ENCODE data around the gene EFHD2. TPM values are rescaled to one million over a fixed set of nuclear protein-coding genes. Genes with fewer than 3 reads are reported as not detected.

Gene EFHD2
- total RNA-seq, 1 experiment from 2014 or later, result 92.0 TPM

GRCh38 chr1:15435239-15436077 is 25.8 kb downstream of the EFHD2 start:
- Histone ChIP-seq H3K9me3 (no peaks in the 10 kb centered on the region), H3K36me3 (peaks cover 11% of the 10 kb centered on the region), H3K4me3 (no peak overlapping the region), H3K27me3 (no peaks in the 10 kb centered on the region)
- DNase-seq, result no peak

DNA sequence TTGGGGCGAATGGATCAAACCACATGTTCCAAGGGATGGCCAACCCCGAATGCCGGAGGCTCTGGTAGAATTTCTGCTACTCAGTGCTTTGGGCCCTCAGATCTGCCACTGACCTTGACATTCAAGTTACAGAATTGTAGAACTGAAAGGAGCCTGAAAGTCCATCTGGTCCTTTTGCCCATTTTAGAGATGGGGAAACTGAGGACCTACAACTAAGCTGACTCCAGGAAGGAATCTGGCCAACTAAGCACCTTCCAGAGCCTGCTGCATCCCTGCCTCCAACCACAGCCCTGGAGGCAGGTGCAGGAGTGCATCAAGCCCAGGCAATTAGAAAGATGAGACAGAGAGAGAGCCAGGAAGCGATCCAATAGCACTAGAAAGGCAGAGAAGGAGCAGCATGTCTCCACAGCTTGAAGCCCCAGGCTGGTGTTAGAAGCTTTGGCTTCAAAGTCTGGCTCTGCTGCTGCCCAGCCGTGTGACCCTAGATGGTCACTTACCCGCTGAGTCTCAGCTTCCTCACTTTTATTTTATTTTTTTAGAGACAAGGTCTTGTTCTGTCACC is 27.3 kb downstream of the EFHD2 start:
- no peak for DNase-seq
- Histone ChIP-seq H3K27me3 (no peaks in the 10 kb centered on the region), H3K36me3 (no peaks in the 10 kb centered on the region), H3K9me3 (no peaks in the 10 kb centered on the region), H3K4me3 (no peak overlapping the region)

GRCh38 chr1:15439325-15439724 is 29.6 kb downstream of the EFHD2 start:
- Histone ChIP-seq H3K27me3 (no peaks in the 10 kb centered on the region), H3K9me3 (no peaks in the 10 kb centered on the region), H3K4me3 (no peak overlapping the region), H3K36me3 (no peaks in the 10 kb centered on the region)
- no peak for DNase-seq

DNA sequence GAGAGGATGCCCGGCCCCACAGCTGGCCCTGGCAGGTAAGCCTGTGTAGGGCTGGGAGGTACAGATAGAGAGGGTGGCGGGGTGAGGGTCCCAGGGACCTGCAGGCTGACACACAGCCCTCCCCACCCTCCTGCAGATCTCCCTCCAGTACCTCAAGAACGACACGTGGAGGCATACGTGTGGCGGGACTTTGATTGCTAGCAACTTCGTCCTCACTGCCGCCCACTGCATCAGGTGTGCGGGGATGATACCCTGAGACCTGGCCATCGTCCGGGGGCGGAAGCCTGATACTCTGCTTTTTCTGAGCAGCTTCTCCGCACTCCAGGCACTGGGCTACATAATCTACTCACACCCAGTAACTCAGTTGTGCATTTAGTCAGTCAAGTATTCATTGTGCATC is 30.7 kb downstream of the EFHD2 start:
- no peaks in the 10 kb centered on the region for H3K9me3 ChIP-seq
- no peaks in the 10 kb centered on the region for H3K27me3 ChIP-seq
- DNase-seq, result no peak
- no peaks in the 10 kb centered on the region for H3K36me3 ChIP-seq
- no peak overlapping the region for H3K4me3 ChIP-seq

DNA sequence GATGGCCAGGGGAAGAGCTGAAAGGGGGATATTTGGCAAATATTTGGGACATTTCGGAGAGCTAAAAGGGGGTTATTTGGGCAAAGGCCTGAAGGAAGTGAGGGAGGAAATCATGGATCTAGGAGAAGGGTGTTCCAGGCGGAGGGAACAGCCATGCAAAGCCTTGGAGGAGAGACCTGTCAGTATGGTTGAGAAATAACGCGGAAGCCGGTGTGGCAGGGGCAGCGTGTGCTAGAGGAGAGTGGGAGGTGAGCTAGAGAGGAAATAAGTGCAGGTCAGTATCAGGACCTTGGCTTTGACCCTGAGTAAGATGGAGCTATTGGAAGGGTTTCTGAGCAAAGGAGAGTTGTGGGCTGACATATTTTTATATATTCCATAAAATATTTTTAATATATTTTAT is 31.6 kb downstream of the EFHD2 start:
- no peak for DNase-seq
- Histone ChIP-seq H3K36me3 (no peaks in the 10 kb centered on the region), H3K9me3 (no peaks in the 10 kb centered on the region), H3K4me3 (no peak overlapping the region), H3K27me3 (no peaks in the 10 kb centered on the region)

DNA sequence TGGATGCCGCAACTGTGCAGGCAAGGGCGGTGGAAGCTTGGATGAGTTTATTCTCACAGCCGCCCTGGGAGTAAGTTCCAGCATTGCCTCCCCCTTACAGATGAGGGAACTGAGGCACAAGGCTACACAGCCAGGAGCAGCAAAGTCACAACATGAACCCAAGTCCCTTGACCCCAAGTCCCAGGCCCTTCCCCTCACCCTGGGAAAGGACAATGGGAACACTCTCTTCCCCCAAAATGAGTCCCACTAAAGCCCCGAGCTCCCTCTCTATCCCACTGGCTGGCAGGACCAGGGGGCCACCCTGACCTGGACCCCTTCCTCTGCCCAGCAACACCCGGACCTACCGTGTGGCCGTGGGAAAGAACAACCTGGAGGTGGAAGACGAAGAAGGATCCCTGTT is 32.4 kb downstream of the EFHD2 start:
- Histone ChIP-seq H3K27me3 (no peaks in the 10 kb centered on the region), H3K36me3 (no peaks in the 10 kb centered on the region), H3K4me3 (no peak overlapping the region), H3K9me3 (no peaks in the 10 kb centered on the region)
- DNase-seq, result no peak

DNA sequence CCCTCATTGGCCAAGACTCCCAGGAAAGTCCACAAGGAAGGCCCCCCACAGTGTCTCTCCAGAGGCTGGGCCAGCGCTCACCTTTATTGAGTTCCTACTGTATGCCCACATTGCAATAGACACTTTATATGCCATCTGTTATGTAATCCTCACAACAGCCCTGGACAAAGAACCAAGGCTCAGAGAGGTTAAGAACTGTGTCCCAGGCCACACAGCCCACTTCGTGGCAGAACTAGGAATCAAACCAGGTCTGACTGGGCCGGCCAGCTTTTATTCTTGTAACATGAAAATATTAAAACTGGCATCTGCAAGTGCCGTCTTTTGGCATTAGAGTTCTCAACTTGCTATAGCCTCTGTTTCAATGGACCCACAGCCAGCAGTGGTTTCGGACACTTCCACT is 33.1 kb downstream of the EFHD2 start:
- Histone ChIP-seq H3K9me3 (no peaks in the 10 kb centered on the region), H3K36me3 (no peaks in the 10 kb centered on the region), H3K4me3 (no peak overlapping the region), H3K27me3 (no peaks in the 10 kb centered on the region)
- no peak for DNase-seq

GRCh38 chr1:15443281-15443680 is 33.6 kb downstream of the EFHD2 start:
- H3K4me3 ChIP-seq, result no peak overlapping the region
- no peaks in the 10 kb centered on the region for H3K36me3 ChIP-seq
- no peak for DNase-seq
- no peaks in the 10 kb centered on the region for H3K9me3 ChIP-seq
- no peaks in the 10 kb centered on the region for H3K27me3 ChIP-seq

DNA sequence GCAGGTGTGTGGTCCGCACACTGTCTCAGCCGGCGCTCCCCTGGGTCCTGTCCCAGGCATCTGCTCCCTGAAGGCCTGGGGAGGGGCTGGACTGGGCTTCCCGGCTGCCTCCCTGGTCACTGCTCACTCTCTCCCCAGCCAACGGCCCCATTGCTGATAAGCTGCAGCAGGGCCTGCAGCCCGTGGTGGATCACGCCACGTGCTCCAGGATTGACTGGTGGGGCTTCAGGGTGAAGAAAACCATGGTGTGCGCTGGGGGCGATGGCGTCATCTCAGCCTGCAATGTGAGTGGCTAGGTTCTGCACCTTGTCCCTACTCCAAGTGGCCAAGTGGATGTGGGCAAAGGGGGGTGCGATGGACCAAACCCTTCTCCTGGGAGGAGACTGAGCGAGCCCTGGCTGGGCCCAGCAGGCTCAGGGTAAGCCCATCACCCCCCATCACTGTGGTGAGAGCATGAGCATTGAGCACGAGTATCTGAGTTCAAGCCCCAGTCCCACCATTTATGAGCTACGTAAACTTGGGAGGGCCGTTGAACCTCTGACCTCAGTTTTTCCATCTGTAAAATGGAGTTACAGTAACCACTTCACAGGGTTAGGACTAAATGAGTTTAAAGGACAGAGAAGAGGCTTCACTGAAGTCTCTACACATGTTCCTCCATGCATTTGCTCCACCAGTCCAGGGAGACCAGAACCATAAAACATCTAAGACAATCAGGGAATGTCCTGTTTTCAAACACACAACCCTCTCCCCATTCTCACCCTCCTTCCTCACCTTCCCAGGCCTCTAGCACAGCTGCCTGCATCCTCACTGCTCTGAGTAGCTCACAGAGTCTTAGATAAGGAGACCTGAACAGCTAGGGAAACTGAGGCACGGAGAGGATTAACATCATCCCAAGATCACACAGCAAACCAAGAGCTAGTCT is 35.0 kb downstream of the EFHD2 start:
- no peaks in the 10 kb centered on the region for H3K27me3 ChIP-seq
- no peak overlapping the region for H3K4me3 ChIP-seq
- DNase-seq, result no peak
- no peaks in the 10 kb centered on the region for H3K9me3 ChIP-seq
- H3K36me3 ChIP-seq, result no peaks in the 10 kb centered on the region

- no peak for DNase-seq
- Histone ChIP-seq H3K4me3 (no peak overlapping the region), H3K36me3 (no peaks in the 10 kb centered on the region), H3K27me3 (no peaks in the 10 kb centered on the region), H3K9me3 (no peaks in the 10 kb centered on the region)
Observed at GRCh38 chr1:15445390-15446122, 35.9 kb downstream of the EFHD2 start.

DNA sequence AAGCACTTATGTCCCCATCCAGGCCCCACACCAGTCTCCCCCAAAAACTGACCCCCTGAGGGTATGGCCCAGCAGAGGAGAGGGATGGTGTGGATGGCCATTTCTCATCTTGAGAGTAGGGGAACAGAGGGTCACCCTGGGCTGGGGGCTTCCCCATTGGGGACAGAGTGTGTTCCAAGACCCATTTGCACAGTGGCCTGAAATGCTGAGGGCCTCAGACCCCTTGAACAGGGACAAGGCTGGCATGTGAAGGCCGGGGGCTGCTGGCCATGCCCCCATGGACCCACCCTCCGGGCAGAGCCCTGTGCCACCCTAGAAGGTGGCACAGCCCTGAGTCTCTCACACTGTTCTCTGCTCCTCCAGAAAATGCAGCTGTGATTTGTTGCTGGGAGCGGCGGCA is 36.5 kb downstream of the EFHD2 start:
- H3K9me3 ChIP-seq, result no peaks in the 10 kb centered on the region
- DNase-seq, result no peak
- H3K27me3 ChIP-seq, result no peaks in the 10 kb centered on the region
- H3K4me3 ChIP-seq, result no peak overlapping the region
- no peaks in the 10 kb centered on the region for H3K36me3 ChIP-seq

GRCh38 chr1:15448877-15449462 is 39.3 kb downstream of the EFHD2 start:
- H3K36me3 ChIP-seq, result no peaks in the 10 kb centered on the region
- H3K9me3 ChIP-seq, result no peaks in the 10 kb centered on the region
- no peaks in the 10 kb centered on the region for H3K27me3 ChIP-seq
- no peak overlapping the region for H3K4me3 ChIP-seq
- DNase-seq, result no peak

DNA sequence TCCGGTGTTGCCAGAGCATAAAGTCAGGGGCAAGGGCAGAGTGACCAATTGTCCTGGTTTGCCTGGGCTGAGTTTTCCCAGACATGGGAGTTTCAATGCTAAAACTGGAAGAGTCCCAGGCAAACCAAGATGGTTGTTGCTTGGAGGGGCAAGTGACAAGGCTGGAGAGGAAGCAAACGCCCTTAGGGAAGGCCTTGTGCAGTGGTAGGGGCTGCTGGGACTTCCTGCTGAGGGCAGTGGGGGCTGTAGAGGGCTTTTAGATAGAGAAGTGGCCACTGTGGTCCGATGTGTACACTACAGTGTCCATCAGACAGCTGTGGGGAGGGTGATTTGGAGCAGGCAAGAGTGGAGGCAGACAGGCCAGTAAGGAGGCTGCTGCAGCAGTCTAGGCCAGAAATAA is 39.9 kb downstream of the EFHD2 start:
- DNase-seq, result no peak
- Histone ChIP-seq H3K27me3 (no peaks in the 10 kb centered on the region), H3K36me3 (no peaks in the 10 kb centered on the region), H3K4me3 (no peak overlapping the region), H3K9me3 (no peaks in the 10 kb centered on the region)

- Histone ChIP-seq H3K36me3 (no peaks in the 10 kb centered on the region), H3K27me3 (no peaks in the 10 kb centered on the region), H3K9me3 (no peaks in the 10 kb centered on the region), H3K4me3 (no peak overlapping the region)
- DNase-seq, result no peak
Observed at GRCh38 chr1:15451014-15451722, 41.5 kb downstream of the EFHD2 start.

GRCh38 chr1:15452216-15452615 is 42.5 kb downstream of the EFHD2 start:
- no peaks in the 10 kb centered on the region for H3K36me3 ChIP-seq
- no peaks in the 10 kb centered on the region for H3K27me3 ChIP-seq
- no peaks in the 10 kb centered on the region for H3K9me3 ChIP-seq
- no peak overlapping the region for H3K4me3 ChIP-seq
- DNase-seq, result no peak

Data from MG63 (cell line).